Nephron progenitor cell (in vitro differentiated cells): Measurements from ENCODE around the gene SCYL1.
A peak's percentile ranks its signal among the peaks of the same experiment; 100 is the strongest.

ENCODE experiments used
- DNase-seq: peaks from one replicate; pipeline ENCODE4 v3.0.0; 2021
- H3K27ac Mint-ChIP-seq: 2 replicates; pipeline ENCODE4 v1.8.0; 2021; ENCODE audit warnings: mild to moderate bottlenecking, moderate library complexity, mixed read lengths
- H3K27me3 Mint-ChIP-seq: 2 replicates; pipeline ENCODE4 v1.8.0; 2021; ENCODE audit warnings: mild to moderate bottlenecking, low read depth, mixed read lengths; ENCODE audit not compliant: poor library complexity
- H3K36me3 Mint-ChIP-seq: 2 replicates; pipeline ENCODE4 v1.8.0; 2021; ENCODE audit warnings: low read depth, mixed read lengths
- H3K4me1 Mint-ChIP-seq: 2 replicates; pipeline ENCODE4 v1.8.0; 2021; ENCODE audit warnings: mixed read lengths
- H3K4me3 Mint-ChIP-seq: 2 replicates; pipeline ENCODE4 v1.8.0; 2021; ENCODE audit warnings: mild to moderate bottlenecking, moderate library complexity, mixed read lengths
- H3K9me3 Mint-ChIP-seq: 2 replicates; pipeline ENCODE4 v1.8.0; 2021; ENCODE audit warnings: mild to moderate bottlenecking, moderate library complexity, mixed read lengths
- TF ChIP-seq, protein P1 (sequence below): fragments of 200-600 bp; sonication (generic); IDR thresholded peaks from 2 replicates; pipeline ENCODE4 v1.5.0; 2021; ENCODE audit warnings: antibody characterized with exemption

SCYL1 gene

DNA sequence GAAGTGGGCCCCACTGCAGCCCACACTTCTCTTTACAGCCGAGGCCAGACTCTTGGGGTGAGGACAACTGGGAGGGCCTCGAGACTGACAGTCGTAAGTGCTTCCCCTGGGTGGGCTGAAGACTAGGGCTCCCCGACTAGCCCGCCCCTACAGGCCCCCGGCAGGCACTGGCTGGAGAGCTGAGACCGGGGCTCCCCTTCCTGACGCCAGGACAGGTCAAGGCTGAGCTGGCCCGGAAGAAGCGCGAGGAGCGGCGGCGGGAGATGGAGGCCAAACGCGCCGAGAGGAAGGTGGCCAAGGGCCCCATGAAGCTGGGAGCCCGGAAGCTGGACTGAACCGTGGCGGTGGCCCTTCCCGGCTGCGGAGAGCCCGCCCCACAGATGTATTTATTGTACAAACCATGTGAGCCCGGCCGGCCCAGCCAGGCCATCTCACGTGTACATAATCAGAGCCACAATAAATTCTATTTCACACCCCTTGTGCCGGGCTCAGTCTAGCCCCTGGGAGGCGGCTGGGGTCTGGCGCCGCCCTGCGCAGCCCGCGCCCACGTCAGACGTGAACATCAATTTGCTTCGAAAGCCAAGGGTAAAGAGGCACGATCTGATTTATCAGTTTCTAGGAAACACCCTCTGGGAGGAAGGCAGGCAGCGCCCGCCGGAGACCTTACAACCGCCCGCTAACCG is 13.5 kb downstream of the SCYL1 start:
- Mint-ChIP-seq H3K9me3 (no peaks in the 10 kb centered on the region), H3K4me1 (peaks cover 20% of the 10 kb centered on the region), H3K27ac (no peak overlapping the region), H3K4me3 (no peak overlapping the region), H3K36me3 (peaks cover 33% of the 10 kb centered on the region), H3K27me3 (peaks cover 51% of the 10 kb centered on the region)
- DNase-seq = no peak
- TF ChIP-seq, protein P1, sequence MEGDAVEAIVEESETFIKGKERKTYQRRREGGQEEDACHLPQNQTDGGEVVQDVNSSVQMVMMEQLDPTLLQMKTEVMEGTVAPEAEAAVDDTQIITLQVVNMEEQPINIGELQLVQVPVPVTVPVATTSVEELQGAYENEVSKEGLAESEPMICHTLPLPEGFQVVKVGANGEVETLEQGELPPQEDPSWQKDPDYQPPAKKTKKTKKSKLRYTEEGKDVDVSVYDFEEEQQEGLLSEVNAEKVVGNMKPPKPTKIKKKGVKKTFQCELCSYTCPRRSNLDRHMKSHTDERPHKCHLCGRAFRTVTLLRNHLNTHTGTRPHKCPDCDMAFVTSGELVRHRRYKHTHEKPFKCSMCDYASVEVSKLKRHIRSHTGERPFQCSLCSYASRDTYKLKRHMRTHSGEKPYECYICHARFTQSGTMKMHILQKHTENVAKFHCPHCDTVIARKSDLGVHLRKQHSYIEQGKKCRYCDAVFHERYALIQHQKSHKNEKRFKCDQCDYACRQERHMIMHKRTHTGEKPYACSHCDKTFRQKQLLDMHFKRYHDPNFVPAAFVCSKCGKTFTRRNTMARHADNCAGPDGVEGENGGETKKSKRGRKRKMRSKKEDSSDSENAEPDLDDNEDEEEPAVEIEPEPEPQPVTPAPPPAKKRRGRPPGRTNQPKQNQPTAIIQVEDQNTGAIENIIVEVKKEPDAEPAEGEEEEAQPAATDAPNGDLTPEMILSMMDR = no peak

DNA sequence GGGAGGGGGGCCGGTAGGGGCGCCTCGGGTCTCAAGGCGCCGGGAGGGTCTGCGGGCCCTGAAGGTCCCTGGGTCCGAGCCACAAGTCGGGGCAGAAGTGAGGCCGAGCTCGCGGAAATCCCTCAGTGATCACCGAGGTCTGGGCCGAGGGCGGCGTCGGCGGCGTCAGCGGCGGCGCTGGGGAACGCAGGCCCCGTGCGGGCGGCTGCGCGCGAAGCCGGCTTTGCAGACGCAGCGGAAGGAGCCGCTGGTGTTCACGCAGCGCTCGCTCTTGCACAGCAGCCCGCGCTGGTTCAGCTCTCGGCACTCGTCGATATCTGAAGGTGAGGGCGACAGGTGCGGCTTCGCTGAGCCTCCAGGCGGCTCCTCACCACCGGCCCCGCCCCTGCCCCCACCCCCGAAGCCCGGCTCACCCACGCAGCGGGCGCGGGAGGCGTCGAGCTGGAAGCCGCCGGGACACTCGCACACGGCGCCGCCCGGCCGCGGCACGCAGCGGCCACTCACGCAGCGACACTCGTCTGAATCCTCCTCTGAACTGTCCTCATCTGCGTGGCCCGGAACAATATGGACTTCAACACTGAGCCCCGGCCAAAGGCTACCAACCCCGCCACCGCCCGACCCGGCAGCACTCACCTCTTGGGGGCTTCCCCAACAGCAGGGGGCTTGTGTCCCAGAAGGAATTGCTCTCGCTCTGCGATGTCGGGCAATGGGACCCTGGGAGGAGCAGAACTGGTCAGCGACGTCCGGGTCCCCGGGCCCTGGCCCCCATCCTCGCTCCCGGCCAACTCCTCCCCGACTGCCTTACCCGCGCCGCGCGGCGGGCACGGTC is 14.2 kb downstream of the SCYL1 start:
- peak; percentile 63 for DNase-seq
- peak overlapping the region; percentile 72 for H3K4me3 Mint-ChIP-seq
- H3K4me1 Mint-ChIP-seq = peaks cover 25% of the 10 kb centered on the region

DNA sequence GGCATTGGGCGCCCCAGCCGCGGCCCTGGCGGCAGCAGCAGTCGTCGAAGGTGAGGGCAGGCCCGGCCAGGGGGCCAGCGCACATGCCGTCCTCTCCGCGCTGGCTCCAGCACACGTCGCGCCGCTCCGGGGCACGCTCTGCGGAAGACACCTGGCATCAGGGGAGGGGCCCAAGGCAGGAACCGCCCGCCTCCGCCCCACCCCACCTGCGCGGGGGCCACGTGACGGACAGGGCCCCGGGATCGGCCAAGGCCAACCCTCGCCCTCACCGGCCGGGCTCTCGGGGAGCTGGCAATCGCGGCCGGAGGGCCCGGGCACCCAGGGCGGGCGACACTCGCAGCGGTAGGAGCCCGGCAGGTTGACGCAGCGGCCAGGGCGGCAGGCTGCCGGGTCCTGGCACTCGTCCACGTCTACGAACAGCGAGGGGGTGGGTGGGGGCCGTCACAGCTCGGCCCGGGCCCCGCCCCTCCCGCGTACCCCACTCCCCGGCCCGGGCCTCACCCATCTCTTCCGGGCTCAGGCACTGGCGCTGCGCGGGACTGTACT is 14.9 kb downstream of the SCYL1 start:
- DNase-seq = no peak
- Mint-ChIP-seq H3K36me3 (peaks cover 26% of the 10 kb centered on the region), H3K4me3 (peak overlapping the region; percentile 70), H3K27me3 (peaks cover 60% of the 10 kb centered on the region), H3K27ac (no peak overlapping the region), H3K4me1 (peaks cover 32% of the 10 kb centered on the region), H3K9me3 (no peaks in the 10 kb centered on the region)
- TF ChIP-seq, protein P1 = no peak

More for the DNA sequence above, 14.2 kb downstream of the SCYL1 start:
- Mint-ChIP-seq H3K36me3 (peaks cover 33% of the 10 kb centered on the region), H3K9me3 (no peaks in the 10 kb centered on the region), H3K27me3 (peaks cover 53% of the 10 kb centered on the region), H3K27ac (no peak overlapping the region)
- TF ChIP-seq, protein P1 = no peak

DNA sequence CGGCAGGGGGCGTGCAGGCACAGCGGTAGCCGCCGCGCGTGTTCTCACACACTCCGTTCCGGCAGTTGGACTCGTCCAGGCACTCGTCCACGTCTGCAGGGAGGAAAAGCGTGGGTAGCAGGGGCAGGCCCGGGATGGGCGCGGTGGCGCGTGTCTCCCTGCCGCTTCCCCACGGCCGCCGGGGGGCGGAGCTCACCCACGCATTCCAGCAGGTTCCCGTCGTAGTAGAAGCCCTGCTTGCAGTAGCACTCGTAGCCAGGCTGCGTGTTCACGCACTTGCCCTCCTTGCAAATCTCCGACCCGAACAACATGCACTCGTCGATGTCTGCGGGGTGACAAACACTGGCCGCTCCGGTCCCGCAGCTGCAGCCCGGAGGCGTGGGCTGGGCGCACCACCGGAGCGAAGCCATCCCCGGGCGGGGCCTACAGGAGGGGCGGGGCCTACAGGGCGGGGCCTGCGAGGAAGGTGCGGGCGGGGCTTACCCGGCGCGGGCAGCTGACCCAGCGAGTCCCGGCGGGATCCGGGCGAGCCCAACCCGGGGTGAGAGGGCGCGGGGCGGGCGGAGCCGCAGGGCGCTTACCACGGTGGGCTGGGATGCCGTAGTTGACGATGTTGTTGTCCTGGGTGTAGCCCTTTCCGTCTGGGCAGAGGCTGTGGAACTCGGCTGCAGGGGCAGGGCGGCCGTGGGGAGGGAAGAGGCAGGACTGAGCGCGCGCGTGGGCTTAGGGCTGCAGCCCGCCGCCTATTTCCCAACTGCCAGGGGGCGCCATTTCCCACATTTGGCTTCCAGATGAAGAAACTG is 15.6 kb downstream of the SCYL1 start:
- H3K27ac Mint-ChIP-seq = no peak overlapping the region

More for the DNA sequence above, 15.6 kb downstream of the SCYL1 start:
- TF ChIP-seq, protein P1 = peak; percentile 58
- Mint-ChIP-seq H3K27me3 (peaks cover 66% of the 10 kb centered on the region), H3K4me3 (peak overlapping the region; percentile 70), H3K36me3 (peaks cover 24% of the 10 kb centered on the region), H3K9me3 (no peaks in the 10 kb centered on the region), H3K4me1 (peaks cover 38% of the 10 kb centered on the region)
- DNase-seq = peak; percentile 90
